Keratinocyte (primary cell): ENCODE data around the gene ACYP2. TPM values are rescaled to one million over a fixed set of nuclear protein-coding genes. Genes with fewer than 3 reads are reported as not detected.

Experiments
- DNase-seq: peaks from one replicate; pipeline ENCODE4 v3.0.0-alpha.2; 2011; ENCODE audit warnings: low read depth, missing footprints, low spot score
- FAIRE-seq: peaks from 2 replicates; lab custom pipeline; 2011; peaks lifted over from hg19 to GRCh38; lab: Jason Lieb, UNC
- H2AFZ ChIP-seq: 2 replicates; pipeline ENCODE4 v1.6.0; 2012; ENCODE audit warnings: low read length, control low read depth, inconsistent platforms; ENCODE audit not compliant: control insufficient read depth
- H3K27ac ChIP-seq: 2 replicates; pipeline ENCODE4 v1.5.1; 2011; ENCODE audit warnings: low read length; ENCODE audit not compliant: control insufficient read depth, insufficient read depth
- H3K27me3 ChIP-seq: 3 replicates; pipeline ENCODE4 v1.6.0; 2011; ENCODE audit warnings: low read length; ENCODE audit not compliant: control insufficient read depth, insufficient read depth; ENCODE audit errors: extremely low read depth
- H3K36me3 ChIP-seq, 2 experiments: 2 replicates in 1 of 2; 3 replicates in 1 of 2; pipeline ENCODE4 v1.5.1; 2011; ENCODE audit warnings: low read length in 2 of 2, mild to moderate bottlenecking in 1 of 2; ENCODE audit not compliant: control insufficient read depth in 2 of 2, insufficient read depth in 2 of 2; ENCODE audit errors: extremely low read depth in 1 of 2
- H3K4me1 ChIP-seq: 3 replicates; pipeline ENCODE4 v1.5.1; 2011; ENCODE audit warnings: low read length; ENCODE audit not compliant: control insufficient read depth, insufficient read depth; ENCODE audit errors: extremely low read depth
- H3K4me2 ChIP-seq: 3 replicates; pipeline ENCODE4 v1.6.0; 2011; ENCODE audit warnings: low read depth, low read length; ENCODE audit not compliant: control insufficient read depth, insufficient read depth; ENCODE audit errors: extremely low read depth
- H3K4me3 ChIP-seq, 3 experiments: fragments of 200-600 bp in 1 of 3; sonication (generic) in 1 of 3; 2 replicates in 2 of 3; 3 replicates in 1 of 3; pipeline ENCODE4 v1.5.1; 2011 to 2016; ENCODE audit warnings: low read length in 3 of 3, mild to moderate bottlenecking in 3 of 3, control low read depth in 2 of 3, inconsistent platforms in 1 of 3, low read depth in 1 of 3, mixed read lengths in 1 of 3, mixed run types in 1 of 3, moderate library complexity in 1 of 3; ENCODE audit not compliant: control insufficient read depth in 2 of 3, insufficient read depth in 2 of 3; ENCODE audit errors: extremely low read depth in 1 of 3
- H3K79me2 ChIP-seq: 2 replicates; pipeline ENCODE4 v1.6.0; 2012; ENCODE audit warnings: low read length; ENCODE audit not compliant: control insufficient read depth, insufficient read depth
- H3K9ac ChIP-seq: 3 replicates; pipeline ENCODE4 v1.6.0; 2011; ENCODE audit warnings: low read length; ENCODE audit not compliant: control insufficient read depth, insufficient read depth; ENCODE audit errors: extremely low read depth
- H3K9me1 ChIP-seq: 3 replicates; pipeline ENCODE4 v1.6.0; 2011; ENCODE audit warnings: low read length; ENCODE audit not compliant: control insufficient read depth, insufficient read depth; ENCODE audit errors: extremely low read depth
- H3K9me3 ChIP-seq: 2 replicates; pipeline ENCODE4 v1.5.1; 2012; ENCODE audit warnings: low read depth, low read length; ENCODE audit not compliant: control insufficient read depth
- H4K20me1 ChIP-seq: 3 replicates; pipeline ENCODE4 v1.6.0; 2011; ENCODE audit warnings: low read length; ENCODE audit not compliant: control insufficient read depth, insufficient read depth; ENCODE audit errors: extremely low read depth
- EZH2 ChIP-seq: IDR thresholded peaks from one replicate; pipeline ENCODE4 v1.6.1; 2012; ENCODE audit warnings: inconsistent platforms, mild to moderate bottlenecking, low read length, moderate library complexity
- dilution Hi-C: fragments of 300-500 bp; cut with MboI; formaldehyde crosslinking; loops from one replicate; pipeline ENCODE4 v1.7.0; 2020; ENCODE audit warnings: low sequenced_read_pairs; ENCODE audit not compliant: extremely low pct_ligation_motif_present
- polyA plus RNA-seq, 5 experiments: library from polyadenylated mRNA; depleted of rRNA in 3 of 5; stranded (reverse) in 3 of 5; stranded (forward) in 1 of 5; unstranded in 1 of 5; fragments of >200 nt; gene quantifications; 1 replicate in 1 of 5; 2 replicates in 3 of 5; 3 replicates in 1 of 5; pipeline versions ENCODE4 v1.2.1 to v1.2.3, GENCODE V29; 2011 to 2012; ENCODE audit warnings: missing spikeins in 2 of 5, low read depth in 1 of 5, low replicate concordance in 1 of 5
- TF ChIP-seq, protein P1 (sequence below), 3 experiments: IDR thresholded peaks in 1 of 3; conservative IDR thresholded peaks in 1 of 3; optimal IDR thresholded peaks in 1 of 3; 2 replicates in 2 of 3; 3 replicates in 1 of 3; pipeline versions ENCODE3 to v1.5.1; 2011; ENCODE audit warnings: low read length in 3 of 3, mild to moderate bottlenecking in 3 of 3, moderate library complexity in 2 of 3, control low read depth in 1 of 3, inconsistent platforms in 1 of 3; ENCODE audit not compliant: insufficient read depth in 2 of 3; ENCODE audit errors: extremely low read depth in 1 of 3

ACYP2 gene
- polyA plus RNA-seq, 1 donor (not counting 4 experiments of a cell fraction or from before 2014, with no cell fraction given): 8.7 TPM

DNA sequence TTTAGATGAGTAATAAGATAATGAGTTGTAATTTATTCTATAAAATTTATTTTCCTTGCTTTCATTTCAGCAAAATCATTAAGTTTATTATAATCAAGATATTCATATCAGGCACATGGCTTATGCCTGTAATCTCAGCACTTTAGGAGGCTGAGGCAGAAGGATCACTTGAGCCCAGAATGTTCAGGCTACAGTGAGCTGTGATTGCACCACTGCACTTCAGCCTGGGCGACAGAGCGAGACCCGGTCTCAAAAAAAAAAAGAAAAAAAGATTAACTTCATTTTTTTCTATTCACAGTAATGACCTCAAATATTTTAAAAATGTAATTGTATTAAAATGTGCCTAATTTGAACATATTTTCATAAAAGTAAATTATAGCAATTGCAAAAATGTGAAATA, 67.9 kb downstream of the ACYP2 start:
- Histone ChIP-seq H4K20me1 (no peaks in the 10 kb centered on the region), H3K4me1 (no peaks in the 10 kb centered on the region), H3K79me2 (no peaks in the 10 kb centered on the region), H3K9ac (no peak overlapping the region), H3K36me3 (no peaks in the 10 kb centered on the region), H2AFZ (no peak overlapping the region), H3K9me1 (no peaks in the 10 kb centered on the region), H3K27ac (no peak overlapping the region), H3K4me2 (no peak overlapping the region), H3K9me3 (no peaks in the 10 kb centered on the region), H3K4me3 (no peak overlapping the region), H3K27me3 (no peaks in the 10 kb centered on the region)
- TF ChIP-seq, protein P1, sequence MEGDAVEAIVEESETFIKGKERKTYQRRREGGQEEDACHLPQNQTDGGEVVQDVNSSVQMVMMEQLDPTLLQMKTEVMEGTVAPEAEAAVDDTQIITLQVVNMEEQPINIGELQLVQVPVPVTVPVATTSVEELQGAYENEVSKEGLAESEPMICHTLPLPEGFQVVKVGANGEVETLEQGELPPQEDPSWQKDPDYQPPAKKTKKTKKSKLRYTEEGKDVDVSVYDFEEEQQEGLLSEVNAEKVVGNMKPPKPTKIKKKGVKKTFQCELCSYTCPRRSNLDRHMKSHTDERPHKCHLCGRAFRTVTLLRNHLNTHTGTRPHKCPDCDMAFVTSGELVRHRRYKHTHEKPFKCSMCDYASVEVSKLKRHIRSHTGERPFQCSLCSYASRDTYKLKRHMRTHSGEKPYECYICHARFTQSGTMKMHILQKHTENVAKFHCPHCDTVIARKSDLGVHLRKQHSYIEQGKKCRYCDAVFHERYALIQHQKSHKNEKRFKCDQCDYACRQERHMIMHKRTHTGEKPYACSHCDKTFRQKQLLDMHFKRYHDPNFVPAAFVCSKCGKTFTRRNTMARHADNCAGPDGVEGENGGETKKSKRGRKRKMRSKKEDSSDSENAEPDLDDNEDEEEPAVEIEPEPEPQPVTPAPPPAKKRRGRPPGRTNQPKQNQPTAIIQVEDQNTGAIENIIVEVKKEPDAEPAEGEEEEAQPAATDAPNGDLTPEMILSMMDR (optimal IDR thresholded peaks at IDR 0.05 in 1 of 3, IDR thresholded peaks at IDR 0.05 in 1 of 3, conservative IDR thresholded peaks at IDR 0.05 in 1 of 3; ENCODE audit: extremely low read depth in 1 of 3, insufficient read depth in 2 of 3, low read length in 3 of 3): no peak
- no peak for TF ChIP-seq EZH2
- DNase-seq (no peak), FAIRE-seq (no peak)
- dilution Hi-C loops: no loop called here

GRCh38 chr2:54183972-54184371, 68.6 kb downstream of the ACYP2 start:
- TF ChIP-seq EZH2: no peak
- no peak overlapping the region for H3K9ac ChIP-seq
- H3K27ac ChIP-seq: no peak overlapping the region
- H3K27me3 ChIP-seq: no peaks in the 10 kb centered on the region
- H3K79me2 ChIP-seq: no peaks in the 10 kb centered on the region
- no peaks in the 10 kb centered on the region for H3K4me1 ChIP-seq
- no peak overlapping the region for H3K4me3 ChIP-seq
- no peaks in the 10 kb centered on the region for H4K20me1 ChIP-seq
- no peak overlapping the region for H2AFZ ChIP-seq
- DNase-seq (no peak), FAIRE-seq (no peak)
- dilution Hi-C loops: no loop called here
- no peaks in the 10 kb centered on the region for H3K9me3 ChIP-seq
- no peaks in the 10 kb centered on the region for H3K36me3 ChIP-seq
- H3K9me1 ChIP-seq: no peaks in the 10 kb centered on the region
- no peak overlapping the region for H3K4me2 ChIP-seq

DNA sequence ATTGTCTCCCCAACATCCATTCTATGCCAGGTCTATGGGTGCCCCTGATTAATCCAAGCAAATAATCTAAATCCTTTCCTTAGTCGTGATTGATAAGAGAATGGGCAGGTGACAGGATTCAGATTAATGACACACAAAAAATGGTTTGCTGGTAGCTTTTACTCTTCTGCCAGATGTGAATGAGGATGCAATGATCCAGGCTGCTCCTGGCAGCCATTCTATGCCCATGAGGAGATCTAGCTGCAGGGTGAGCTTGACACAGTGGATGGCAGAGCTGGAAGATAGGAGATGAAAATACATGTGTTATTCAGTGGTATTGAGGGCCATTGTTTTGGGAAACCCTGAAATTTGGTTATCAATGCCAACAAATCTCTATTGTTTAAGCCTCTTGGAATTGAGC, 69.7 kb downstream of the ACYP2 start:
- dilution Hi-C loops: no loop called here
- no peak for DNase-seq

More for the DNA sequence above, 69.7 kb downstream of the ACYP2 start:
- no peaks in the 10 kb centered on the region for H3K4me1 ChIP-seq
- H4K20me1 ChIP-seq: no peaks in the 10 kb centered on the region
- no peak overlapping the region for H3K27ac ChIP-seq
- H3K27me3 ChIP-seq: no peaks in the 10 kb centered on the region
- H3K4me2 ChIP-seq: no peak overlapping the region
- H3K4me3 ChIP-seq: no peak overlapping the region
- H3K9me3 ChIP-seq: no peaks in the 10 kb centered on the region
- no peaks in the 10 kb centered on the region for H3K9me1 ChIP-seq
- no peak overlapping the region for H2AFZ ChIP-seq
- no peak for FAIRE-seq
- H3K9ac ChIP-seq: no peak overlapping the region
- TF ChIP-seq, protein P1 (optimal IDR thresholded peaks at IDR 0.05 in 1 of 3, IDR thresholded peaks at IDR 0.05 in 1 of 3, conservative IDR thresholded peaks at IDR 0.05 in 1 of 3; ENCODE audit: extremely low read depth in 1 of 3, insufficient read depth in 2 of 3, low read length in 3 of 3): no peak
- no peak for TF ChIP-seq EZH2
- no peaks in the 10 kb centered on the region for H3K36me3 ChIP-seq
- no peaks in the 10 kb centered on the region for H3K79me2 ChIP-seq
